Kidney (tissue), 14 donors: ENCODE results near the gene GFRA3. TPM values are rescaled to one million over a fixed set of nuclear protein-coding genes. Genes with fewer than 3 reads are reported as not detected.

ENCODE experiments used
- DNase-seq, 5 donors: peaks; one replicate each; pipeline ENCODE4 v3.0.0-alpha.2; 2013 to 2020
- FAIRE-seq: peaks from 2 replicates; lab custom pipeline; 2012; peaks lifted over from hg19 to GRCh38; lab: Jason Lieb, UNC
- H3K27ac ChIP-seq, 2 donors: one replicate each; pipeline ENCODE4 v1.7.0; 2013; ENCODE audit warnings: low read depth in 2 of 2, low read length in 2 of 2, inconsistent platforms in 1 of 2
- H3K27me3 ChIP-seq: one replicate; pipeline ENCODE4 v1.7.1; 2013; ENCODE audit warnings: low read length, inconsistent platforms; ENCODE audit not compliant: control insufficient read depth, insufficient read depth
- H3K36me3 ChIP-seq, 3 donors: one replicate each; pipeline versions ENCODE4 v1.7.0 to v1.7.1; 2013; ENCODE audit warnings: low read length in 3 of 3, control low read depth in 1 of 3, inconsistent platforms in 1 of 3; ENCODE audit not compliant: insufficient read depth in 3 of 3, control insufficient read depth in 2 of 3
- H3K4me1 ChIP-seq, 3 donors: one replicate each; pipeline versions ENCODE4 v1.7.0 to v1.7.1; 2013; ENCODE audit warnings: low read length in 3 of 3, inconsistent platforms in 1 of 3, low read depth in 1 of 3; ENCODE audit not compliant: control insufficient read depth in 2 of 3, insufficient read depth in 2 of 3
- H3K4me3 ChIP-seq, 3 donors: one replicate each; pipeline versions ENCODE4 v1.7.0 to v1.8.1; 2013; ENCODE audit warnings: low read length in 3 of 3, control low read depth in 1 of 3, inconsistent platforms in 1 of 3
- H3K9ac ChIP-seq, 3 donors: one replicate each; pipeline versions ENCODE4 v1.7.0 to v1.7.1; 2013; ENCODE audit warnings: low read length in 3 of 3, control low read depth in 1 of 3, inconsistent platforms in 1 of 3
- H3K9me3 ChIP-seq, 3 donors: one replicate each; pipeline versions ENCODE4 v1.7.0 to v1.7.1; 2013; ENCODE audit warnings: low read length in 3 of 3, control low read depth in 1 of 3, inconsistent platforms in 1 of 3; ENCODE audit not compliant: control insufficient read depth in 2 of 3, insufficient read depth in 1 of 3
- intact Hi-C: fragments of 100-400 bp; cut with DNase I; formaldehyde crosslinking; loops from one replicate; pipeline ENCODE4 v1.11.1; 2022
- polyA plus RNA-seq: library from polyadenylated mRNA; stranded (reverse); fragments of 350-450 nt; fragmentation: Illumina TruSeq; extraction: RNeasy Lipid Tissue Mini Kit (QIAGEN cat#74804); gene quantifications from one replicate; pipeline ENCODE4 v1.2.3, GENCODE V29; 2014; ENCODE audit warnings: low read depth, low replicate concordance; ENCODE audit not compliant: insufficient read depth
- total RNA-seq: library from RNA; stranded (reverse); fragmentation: NEBNext Ultra II Directional; extraction: Animal tissue kit (Norgen Biotek cat#: 25700); gene quantifications from one replicate; pipeline ENCODE4 v1.2.1, GENCODE V29; 2021
- TF ChIP-seq, protein P1 (sequence below): IDR thresholded peaks from 3 replicates; pipeline ENCODE4 v1.5.1; 2012; ENCODE audit warnings: mild to moderate bottlenecking, moderate library complexity, borderline replicate concordance; ENCODE audit not compliant: insufficient read depth; ENCODE audit errors: extremely low read depth
- donor health status: control.
- donor health status: control.
- donor health status: control.
- donor health status: control.
- donor health status: control.
- donor health status: DM: yes; HTN: yes; CAD: no.
- donor health status: Normal renal cell carcinoma (clear cell type).

GFRA3 gene
- total and polyA plus RNA-seq, 2 donors from 2014 or later = 0.41 to 1.0 TPM

DNA sequence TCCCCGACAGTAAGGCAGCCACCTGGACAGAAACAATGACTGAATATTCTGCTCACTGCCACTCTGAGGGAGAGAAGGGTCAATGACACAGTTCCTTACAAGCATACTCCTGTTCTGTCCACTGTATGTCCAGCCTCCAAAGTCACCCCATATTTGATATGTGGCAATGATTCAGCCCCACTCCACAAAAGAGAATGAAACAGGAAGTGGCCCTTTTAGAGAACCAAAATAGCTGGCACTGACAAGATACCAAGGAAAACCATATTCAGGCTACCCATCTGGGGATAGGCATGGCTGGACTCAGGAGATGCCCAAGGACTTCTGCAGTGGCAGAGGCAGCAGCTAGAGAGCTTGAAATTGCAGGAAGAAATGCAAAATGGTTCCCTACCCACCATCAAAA is 12.8 kb upstream of the GFRA3 start:
- Histone ChIP-seq H3K4me3 (no peak overlapping the region), H3K9me3 (no peaks in the 10 kb centered on the region), H3K36me3 (no peaks in the 10 kb centered on the region), H3K27ac (no peak overlapping the region), H3K27me3 (no peaks in the 10 kb centered on the region), H3K9ac (no peak overlapping the region), H3K4me1 (no peaks in the 10 kb centered on the region)
- intact Hi-C loops = no loop called here
- TF ChIP-seq, protein P1, sequence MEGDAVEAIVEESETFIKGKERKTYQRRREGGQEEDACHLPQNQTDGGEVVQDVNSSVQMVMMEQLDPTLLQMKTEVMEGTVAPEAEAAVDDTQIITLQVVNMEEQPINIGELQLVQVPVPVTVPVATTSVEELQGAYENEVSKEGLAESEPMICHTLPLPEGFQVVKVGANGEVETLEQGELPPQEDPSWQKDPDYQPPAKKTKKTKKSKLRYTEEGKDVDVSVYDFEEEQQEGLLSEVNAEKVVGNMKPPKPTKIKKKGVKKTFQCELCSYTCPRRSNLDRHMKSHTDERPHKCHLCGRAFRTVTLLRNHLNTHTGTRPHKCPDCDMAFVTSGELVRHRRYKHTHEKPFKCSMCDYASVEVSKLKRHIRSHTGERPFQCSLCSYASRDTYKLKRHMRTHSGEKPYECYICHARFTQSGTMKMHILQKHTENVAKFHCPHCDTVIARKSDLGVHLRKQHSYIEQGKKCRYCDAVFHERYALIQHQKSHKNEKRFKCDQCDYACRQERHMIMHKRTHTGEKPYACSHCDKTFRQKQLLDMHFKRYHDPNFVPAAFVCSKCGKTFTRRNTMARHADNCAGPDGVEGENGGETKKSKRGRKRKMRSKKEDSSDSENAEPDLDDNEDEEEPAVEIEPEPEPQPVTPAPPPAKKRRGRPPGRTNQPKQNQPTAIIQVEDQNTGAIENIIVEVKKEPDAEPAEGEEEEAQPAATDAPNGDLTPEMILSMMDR = no peak
- FAIRE-seq (no peak), DNase-seq (no peak)

DNA sequence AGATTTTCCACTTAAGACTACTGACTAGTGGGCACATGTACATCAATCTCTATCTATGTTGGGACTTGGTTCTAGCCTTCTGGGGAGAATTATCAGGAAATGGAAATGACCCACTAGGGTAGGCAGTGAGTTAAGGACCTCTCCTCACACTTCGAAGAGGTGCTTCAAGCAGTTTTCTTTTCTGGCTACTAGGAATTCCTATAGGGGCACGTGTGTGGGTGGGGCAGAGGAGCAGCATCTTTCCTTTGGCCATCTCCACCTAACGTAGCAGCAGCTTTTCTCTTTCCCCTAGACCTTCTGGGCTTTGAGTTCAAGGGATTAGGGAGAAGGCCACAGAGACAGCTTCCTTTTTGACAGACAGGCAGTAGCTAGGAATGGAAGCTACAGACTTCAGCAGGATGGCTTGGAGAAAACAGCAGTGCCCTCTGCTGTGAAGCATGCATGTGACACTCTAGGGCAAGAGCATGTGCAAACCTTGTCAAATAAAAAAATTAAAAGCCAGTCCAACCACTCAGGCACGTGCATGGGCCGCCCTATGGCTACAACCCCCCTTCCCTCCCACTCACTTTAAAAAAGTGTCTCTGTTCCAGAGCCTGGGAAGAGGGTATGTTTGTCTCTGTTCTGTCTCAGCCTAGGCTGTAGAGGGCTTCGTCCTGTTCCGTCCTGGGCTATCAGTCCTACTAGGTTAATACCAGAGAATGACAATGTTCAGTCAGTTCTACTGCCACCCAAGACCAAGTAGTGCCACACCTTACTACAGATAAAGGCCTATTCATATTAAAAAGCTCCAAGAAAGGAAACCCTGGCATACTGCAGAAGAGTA is 8.7 kb upstream of the GFRA3 start:
- Histone ChIP-seq H3K4me1 (no peaks in the 10 kb centered on the region), H3K4me3 (no peak overlapping the region), H3K27me3 (no peaks in the 10 kb centered on the region), H3K9me3 (no peaks in the 10 kb centered on the region), H3K27ac (no peak overlapping the region), H3K9ac (no peak overlapping the region), H3K36me3 (no peaks in the 10 kb centered on the region)
- FAIRE-seq (no peak), DNase-seq (peak in 4 of 5 donors; percentile 65 to 79 (median 68))
- intact Hi-C loops = no loop called here
- TF ChIP-seq, protein P1 = peak; percentile 64

DNA sequence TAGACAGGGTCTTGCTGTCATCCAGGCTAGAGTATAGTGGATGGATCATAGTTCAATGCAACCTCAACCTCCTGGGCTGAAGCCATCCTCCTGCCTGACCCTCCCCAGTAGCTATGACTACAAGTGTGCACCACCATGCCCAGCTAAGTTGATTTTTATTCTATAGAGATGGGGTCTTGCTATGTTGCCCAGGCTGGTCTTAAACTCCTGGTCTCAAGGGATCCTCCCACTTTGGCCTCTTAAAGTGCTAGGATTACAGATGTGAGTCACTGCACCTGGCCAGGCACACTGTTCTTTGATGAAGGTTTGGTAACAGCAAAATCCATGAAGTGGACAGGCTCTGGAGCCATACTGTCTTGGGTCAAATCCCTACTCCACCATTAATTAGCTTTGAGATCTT is 6.5 kb upstream of the GFRA3 start:
- no peaks in the 10 kb centered on the region for H3K4me1 ChIP-seq
- no peak overlapping the region for H3K27ac ChIP-seq
- H3K36me3 ChIP-seq = no peaks in the 10 kb centered on the region
- no peak overlapping the region for H3K4me3 ChIP-seq
- DNase-seq (no peak), FAIRE-seq (no peak)
- H3K27me3 ChIP-seq = no peaks in the 10 kb centered on the region
- H3K9me3 ChIP-seq = no peaks in the 10 kb centered on the region
- TF ChIP-seq, protein P1 = no peak
- H3K9ac ChIP-seq = no peak overlapping the region
- intact Hi-C loops = no loop called here
